ENCODE results near the gene SPEF2. TPM values are rescaled to one million over a fixed set of nuclear protein-coding genes. Genes with fewer than 3 reads are reported as not detected.

Gene SPEF2
- polyA plus RNA-seq, 1 donor from 2014 or later, result 18.5 TPM

DNA sequence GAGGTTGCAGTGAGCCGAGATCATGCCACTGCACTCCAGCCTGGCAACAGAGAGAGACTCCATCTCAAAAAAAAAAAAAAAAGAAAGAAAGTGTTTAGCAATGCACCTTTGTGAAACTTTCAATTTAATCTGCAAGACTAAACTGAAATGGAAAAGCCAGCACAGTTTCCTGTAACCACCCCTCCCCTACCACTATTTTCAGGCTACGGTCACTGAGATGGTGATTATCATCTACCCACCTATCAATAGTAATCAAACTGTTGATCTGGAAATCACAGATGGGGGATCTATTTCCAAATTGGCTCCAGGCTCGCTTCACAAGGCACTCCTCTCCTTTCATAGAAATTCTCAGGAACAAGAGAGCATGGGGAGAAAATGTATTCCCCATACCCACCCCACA is 208.4 kb downstream of the SPEF2 start:
- Histone ChIP-seq H3K27ac (ENCODE audit: low read length) (no peak overlapping the region), H4K20me1 (ENCODE audit: insufficient read depth) (no peaks in the 10 kb centered on the region), H3K4me3 (ENCODE audit: low read length) (no peak overlapping the region), H3K27me3 (ENCODE audit: insufficient read depth, low read depth, low read length) (no peaks in the 10 kb centered on the region), H3F3A (ENCODE audit: insufficient read depth, low read length, poor library complexity, severe bottlenecking) (no peaks in the 10 kb centered on the region), H3K4me2 (ENCODE audit: low read length) (no peak overlapping the region), H3K9me3 (ENCODE audit: low read length) (no peaks in the 10 kb centered on the region), H2AFZ (ENCODE audit: low read depth, low read length) (no peak overlapping the region), H3K36me3 (ENCODE audit: insufficient read depth, low read length) (no peaks in the 10 kb centered on the region), H3K9me2 (ENCODE audit: insufficient read depth, low read length) (no peaks in the 10 kb centered on the region), H3K79me2 (replicated peaks; ENCODE audit: insufficient read depth, low read length) (no peaks in the 10 kb centered on the region), H3K9ac (ENCODE audit: low read length) (no peak overlapping the region)
- TF ChIP-seq SMC3 (conservative IDR thresholded peaks at IDR 0.05; ENCODE audit: poor library complexity) (no peak), EZH2 (IDR thresholded peaks at IDR 0.05; ENCODE audit: borderline replicate concordance, insufficient read depth, low read length, poor library complexity, severe bottlenecking) (no peak), CTCF (IDR thresholded peaks at IDR 0.05; ENCODE audit: poor library complexity, severe bottlenecking) (no peak), POLR2AphosphoS5 (IDR thresholded peaks at IDR 0.05) (no peak), EP300 (conservative IDR thresholded peaks at IDR 0.05; ENCODE audit: poor library complexity, severe bottlenecking) (no peak), REST (IDR thresholded peaks at IDR 0.05; ENCODE audit: borderline replicate concordance) (no peak), RAD21 (conservative IDR thresholded peaks at IDR 0.05) (no peak), MXI1 (conservative IDR thresholded peaks at IDR 0.05; ENCODE audit: poor library complexity, severe bottlenecking) (no peak), TAF1 (IDR thresholded peaks at IDR 0.05; ENCODE audit: low read depth) (no peak)

DNA sequence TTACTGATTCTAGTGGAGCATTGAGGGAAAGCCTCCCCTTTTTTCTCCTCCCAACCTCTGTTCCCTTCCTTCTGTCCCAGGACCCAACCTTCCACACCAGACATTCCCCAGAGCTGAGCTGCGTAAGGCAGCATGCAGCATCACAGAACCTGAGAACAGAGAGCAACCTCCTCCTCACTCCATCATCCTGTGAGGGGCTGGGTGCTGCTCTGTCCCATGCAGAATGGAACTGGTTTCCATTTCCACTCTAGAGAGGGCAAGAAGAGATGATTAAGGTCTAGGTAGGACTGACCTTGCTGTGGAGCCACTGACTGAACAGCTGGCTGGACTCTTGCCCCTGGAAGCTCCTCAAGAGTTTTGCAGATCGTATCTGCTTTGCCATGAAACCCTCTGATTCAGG is 208.9 kb downstream of the SPEF2 start:
- Histone ChIP-seq H3K36me3 (ENCODE audit: insufficient read depth, low read length) (no peaks in the 10 kb centered on the region), H3K79me2 (replicated peaks; ENCODE audit: insufficient read depth, low read length) (no peaks in the 10 kb centered on the region), H4K20me1 (ENCODE audit: insufficient read depth) (no peaks in the 10 kb centered on the region), H3K9me3 (ENCODE audit: low read length) (no peaks in the 10 kb centered on the region), H3K9ac (ENCODE audit: low read length) (no peak overlapping the region), H3K9me2 (ENCODE audit: insufficient read depth, low read length) (no peaks in the 10 kb centered on the region), H3K4me3 (ENCODE audit: low read length) (no peak overlapping the region), H2AFZ (ENCODE audit: low read depth, low read length) (no peak overlapping the region), H3K27me3 (ENCODE audit: insufficient read depth, low read depth, low read length) (no peaks in the 10 kb centered on the region), H3K27ac (ENCODE audit: low read length) (no peak overlapping the region), H3F3A (ENCODE audit: insufficient read depth, low read length, poor library complexity, severe bottlenecking) (no peaks in the 10 kb centered on the region), H3K4me2 (ENCODE audit: low read length) (no peak overlapping the region)
- TF ChIP-seq TAF1 (IDR thresholded peaks at IDR 0.05; ENCODE audit: low read depth) (no peak), MXI1 (conservative IDR thresholded peaks at IDR 0.05; ENCODE audit: poor library complexity, severe bottlenecking) (no peak), EP300 (conservative IDR thresholded peaks at IDR 0.05; ENCODE audit: poor library complexity, severe bottlenecking) (no peak), RAD21 (conservative IDR thresholded peaks at IDR 0.05) (no peak), POLR2AphosphoS5 (IDR thresholded peaks at IDR 0.05) (no peak), EZH2 (IDR thresholded peaks at IDR 0.05; ENCODE audit: borderline replicate concordance, insufficient read depth, low read length, poor library complexity, severe bottlenecking) (no peak), REST (IDR thresholded peaks at IDR 0.05; ENCODE audit: borderline replicate concordance) (no peak), CTCF (IDR thresholded peaks at IDR 0.05; ENCODE audit: poor library complexity, severe bottlenecking) (no peak), SMC3 (conservative IDR thresholded peaks at IDR 0.05; ENCODE audit: poor library complexity) (no peak)

Measured in neural cell (in vitro differentiated cells).